ENCODE measurements around the gene HCK. TPM values are rescaled to one million over a fixed set of nuclear protein-coding genes. Genes with fewer than 3 reads are reported as not detected.

The HCK gene
- total RNA-seq, 1 experiment from 2014 or later: 0.17 TPM

DNA sequence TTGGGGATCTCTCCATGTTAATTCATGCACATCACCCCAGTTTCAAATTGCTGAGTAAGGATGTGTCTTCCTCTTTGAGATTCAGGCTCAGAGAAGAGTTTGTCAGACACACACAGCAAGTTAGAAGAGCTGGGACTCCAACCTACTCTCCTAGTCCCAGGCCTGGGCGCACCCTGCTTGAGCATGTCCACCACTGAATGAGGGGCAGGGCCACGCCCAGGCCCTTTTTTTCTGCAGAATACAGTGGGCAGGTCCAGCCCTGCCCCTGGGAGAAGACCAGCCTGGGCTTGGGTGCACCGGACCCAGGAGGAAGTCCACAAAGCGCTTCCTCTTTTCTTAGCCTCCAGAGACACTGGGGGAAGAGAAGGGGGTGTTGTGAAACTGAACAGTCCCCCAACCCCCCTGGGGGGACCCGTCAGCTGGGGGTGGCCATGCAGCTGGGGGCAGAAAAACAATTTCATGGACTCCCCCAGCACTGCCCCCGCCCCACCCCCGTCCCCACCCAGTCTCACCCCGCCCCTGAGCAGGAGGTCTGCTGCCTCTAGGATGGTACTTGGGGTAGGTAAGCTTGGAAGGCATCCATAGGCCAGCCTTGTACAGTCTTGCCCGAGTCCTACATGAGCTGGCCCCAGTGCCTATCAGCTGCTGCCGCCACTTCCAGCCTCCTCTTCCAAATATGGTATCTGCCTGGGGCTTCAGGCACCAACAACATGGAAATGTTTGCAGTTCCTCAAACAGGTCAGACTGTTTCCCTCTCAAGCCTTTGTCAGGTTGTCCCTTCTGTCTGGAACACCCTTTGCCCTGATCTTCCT, 11.7 kb upstream of the HCK start:
- Histone ChIP-seq H3K4me2 (ENCODE audit: low read length) (no peak overlapping the region), H3K79me2 (ENCODE audit: insufficient read depth, low read length) (no peaks in the 10 kb centered on the region), H3K27me3 (ENCODE audit: insufficient read depth, low read length) (peaks cover 30% of the 10 kb centered on the region), H3K9me3 (ENCODE audit: control insufficient read depth in 1 of 2, insufficient read depth in 1 of 2, low read depth in 1 of 2, low read length in 2 of 2) (no peaks in the 10 kb centered on the region), H4K20me1 (ENCODE audit: insufficient read depth) (no peaks in the 10 kb centered on the region), H3K27ac (ENCODE audit: low read depth, low read length) (no peak overlapping the region), H3K4me1 (ENCODE audit: control insufficient read depth in 1 of 2, insufficient read depth in 2 of 2, low read length in 2 of 2) (no peaks in the 10 kb centered on the region), H2AFZ (ENCODE audit: low read depth, low read length, poor library complexity, severe bottlenecking) (no peak overlapping the region), H3K9me2 (ENCODE audit: insufficient read depth) (no peaks in the 10 kb centered on the region), H3K4me3 (replicated peaks in 1 of 2; ENCODE audit: low read depth in 1 of 2, low read length in 2 of 2) (no peak overlapping the region), H3K36me3 (ENCODE audit: control insufficient read depth in 1 of 2, insufficient read depth in 2 of 2, low read length in 2 of 2) (no peaks in the 10 kb centered on the region), H3K9ac (ENCODE audit: low read length) (no peak overlapping the region)
- CTCF ChIA-PET: no interaction called here
- POLR2A ChIA-PET: no interaction called here
- DNase-seq (ENCODE audit: low read depth, low spot score) (no peak), ATAC-seq (no peak)
- TF ChIP-seq ELF1 (IDR thresholded peaks at IDR 0.05; ENCODE audit: borderline replicate concordance, low read depth): no peak
- TF ChIP-seq RAD21 (IDR thresholded peaks at IDR 0.05; ENCODE audit: low read depth): no peak
- TF ChIP-seq EZH2phosphoT487 (IDR thresholded peaks at IDR 0.05; ENCODE audit: borderline replicate concordance): no peak
- 0 out of 2 replicates have a peak, but pooled peaks have one; percentile 20 for TF ChIP-seq SRF (IDR thresholded peaks at IDR 0.05; ENCODE audit: low read depth)
- RAD21 ChIA-PET (ENCODE audit: low non-redundant PET in 1 of 2, low total read pairs in 2 of 2, uncharacterized antibody in 2 of 2, unreplicated experiment in 2 of 2): no interaction called here
- no TSS peak for BruUV-seq (replicated peaks)
- intact Hi-C loops (cut with micrococcal nuclease): no loop called here

DNA sequence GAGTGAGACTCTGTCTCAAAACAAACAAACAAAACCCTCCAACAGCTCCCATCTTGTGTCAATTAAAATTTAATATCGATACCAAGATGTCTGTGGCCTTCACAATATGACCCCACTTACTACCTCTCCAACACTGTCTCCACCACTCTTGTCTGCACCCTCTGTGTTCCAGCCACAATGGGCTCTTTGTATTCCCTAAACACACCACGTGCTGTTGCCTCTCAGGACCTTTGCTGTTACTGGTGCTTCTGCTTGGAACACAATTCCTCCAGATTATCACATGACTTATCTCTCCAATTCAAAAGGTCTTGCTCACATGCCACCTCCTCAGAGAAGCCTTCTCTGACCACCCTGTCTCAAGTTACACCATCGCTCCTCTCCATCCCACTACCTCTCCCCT, 6.0 kb upstream of the HCK start:
- Histone ChIP-seq H3K27me3 (ENCODE audit: insufficient read depth, low read length) (peaks cover 13% of the 10 kb centered on the region; the same call in 1 of the 2 replicates), H3K27ac (ENCODE audit: low read depth, low read length) (no peak overlapping the region), H3K4me1 (ENCODE audit: control insufficient read depth in 1 of 2, insufficient read depth in 2 of 2, low read length in 2 of 2) (no peaks in the 10 kb centered on the region), H3K9ac (ENCODE audit: low read length) (no peak overlapping the region), H3K36me3 (ENCODE audit: control insufficient read depth in 1 of 2, insufficient read depth in 2 of 2, low read length in 2 of 2) (no peaks in the 10 kb centered on the region), H4K20me1 (ENCODE audit: insufficient read depth) (no peaks in the 10 kb centered on the region), H3K9me2 (ENCODE audit: insufficient read depth) (no peaks in the 10 kb centered on the region), H3K4me3 (replicated peaks in 1 of 2; ENCODE audit: low read depth in 1 of 2, low read length in 2 of 2) (no peak overlapping the region), H2AFZ (ENCODE audit: low read depth, low read length, poor library complexity, severe bottlenecking) (no peak overlapping the region), H3K4me2 (ENCODE audit: low read length) (no peak overlapping the region), H3K9me3 (ENCODE audit: control insufficient read depth in 1 of 2, insufficient read depth in 1 of 2, low read depth in 1 of 2, low read length in 2 of 2) (no peaks in the 10 kb centered on the region), H3K79me2 (ENCODE audit: insufficient read depth, low read length) (no peaks in the 10 kb centered on the region)
- no peak for ATAC-seq
- intact Hi-C loops (cut with micrococcal nuclease): no loop called here
- TF ChIP-seq JUND (IDR thresholded peaks at IDR 0.05): no peak
- TF ChIP-seq, protein P1, sequence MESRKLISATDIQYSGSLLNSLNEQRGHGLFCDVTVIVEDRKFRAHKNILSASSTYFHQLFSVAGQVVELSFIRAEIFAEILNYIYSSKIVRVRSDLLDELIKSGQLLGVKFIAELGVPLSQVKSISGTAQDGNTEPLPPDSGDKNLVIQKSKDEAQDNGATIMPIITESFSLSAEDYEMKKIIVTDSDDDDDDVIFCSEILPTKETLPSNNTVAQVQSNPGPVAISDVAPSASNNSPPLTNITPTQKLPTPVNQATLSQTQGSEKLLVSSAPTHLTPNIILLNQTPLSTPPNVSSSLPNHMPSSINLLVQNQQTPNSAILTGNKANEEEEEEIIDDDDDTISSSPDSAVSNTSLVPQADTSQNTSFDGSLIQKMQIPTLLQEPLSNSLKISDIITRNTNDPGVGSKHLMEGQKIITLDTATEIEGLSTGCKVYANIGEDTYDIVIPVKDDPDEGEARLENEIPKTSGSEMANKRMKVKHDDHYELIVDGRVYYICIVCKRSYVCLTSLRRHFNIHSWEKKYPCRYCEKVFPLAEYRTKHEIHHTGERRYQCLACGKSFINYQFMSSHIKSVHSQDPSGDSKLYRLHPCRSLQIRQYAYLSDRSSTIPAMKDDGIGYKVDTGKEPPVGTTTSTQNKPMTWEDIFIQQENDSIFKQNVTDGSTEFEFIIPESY (IDR thresholded peaks at IDR 0.05; ENCODE audit: extremely low read depth, insufficient replicate concordance, low read length): no peak
- no peak for TF ChIP-seq CBX3 (IDR thresholded peaks at IDR 0.05; ENCODE audit: low read depth)
- TF ChIP-seq EZH2phosphoT487 (IDR thresholded peaks at IDR 0.05; ENCODE audit: borderline replicate concordance): no peak
- no peak for TF ChIP-seq YY1 (IDR thresholded peaks at IDR 0.05; ENCODE audit: extremely low read depth, insufficient replicate concordance, low read depth, low read length)
- TF ChIP-seq, protein P2, sequence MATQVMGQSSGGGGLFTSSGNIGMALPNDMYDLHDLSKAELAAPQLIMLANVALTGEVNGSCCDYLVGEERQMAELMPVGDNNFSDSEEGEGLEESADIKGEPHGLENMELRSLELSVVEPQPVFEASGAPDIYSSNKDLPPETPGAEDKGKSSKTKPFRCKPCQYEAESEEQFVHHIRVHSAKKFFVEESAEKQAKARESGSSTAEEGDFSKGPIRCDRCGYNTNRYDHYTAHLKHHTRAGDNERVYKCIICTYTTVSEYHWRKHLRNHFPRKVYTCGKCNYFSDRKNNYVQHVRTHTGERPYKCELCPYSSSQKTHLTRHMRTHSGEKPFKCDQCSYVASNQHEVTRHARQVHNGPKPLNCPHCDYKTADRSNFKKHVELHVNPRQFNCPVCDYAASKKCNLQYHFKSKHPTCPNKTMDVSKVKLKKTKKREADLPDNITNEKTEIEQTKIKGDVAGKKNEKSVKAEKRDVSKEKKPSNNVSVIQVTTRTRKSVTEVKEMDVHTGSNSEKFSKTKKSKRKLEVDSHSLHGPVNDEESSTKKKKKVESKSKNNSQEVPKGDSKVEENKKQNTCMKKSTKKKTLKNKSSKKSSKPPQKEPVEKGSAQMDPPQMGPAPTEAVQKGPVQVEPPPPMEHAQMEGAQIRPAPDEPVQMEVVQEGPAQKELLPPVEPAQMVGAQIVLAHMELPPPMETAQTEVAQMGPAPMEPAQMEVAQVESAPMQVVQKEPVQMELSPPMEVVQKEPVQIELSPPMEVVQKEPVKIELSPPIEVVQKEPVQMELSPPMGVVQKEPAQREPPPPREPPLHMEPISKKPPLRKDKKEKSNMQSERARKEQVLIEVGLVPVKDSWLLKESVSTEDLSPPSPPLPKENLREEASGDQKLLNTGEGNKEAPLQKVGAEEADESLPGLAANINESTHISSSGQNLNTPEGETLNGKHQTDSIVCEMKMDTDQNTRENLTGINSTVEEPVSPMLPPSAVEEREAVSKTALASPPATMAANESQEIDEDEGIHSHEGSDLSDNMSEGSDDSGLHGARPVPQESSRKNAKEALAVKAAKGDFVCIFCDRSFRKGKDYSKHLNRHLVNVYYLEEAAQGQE (IDR thresholded peaks at IDR 0.05; ENCODE audit: low read depth): no peak
- no peak for TF ChIP-seq POLR2AphosphoS5 (IDR thresholded peaks at IDR 0.05; ENCODE audit: low read depth, low read length)
- TF ChIP-seq EGR1 (IDR thresholded peaks at IDR 0.05; ENCODE audit: low read depth): no peak
- TF ChIP-seq ZNF274 (IDR thresholded peaks at IDR 0.05; ENCODE audit: low read depth, low read length): no peak
- RAD21 ChIA-PET (ENCODE audit: low non-redundant PET in 1 of 2, low total read pairs in 2 of 2, uncharacterized antibody in 2 of 2, unreplicated experiment in 2 of 2): no interaction called here
- POLR2A ChIA-PET: no interaction called here
- BruUV-seq (replicated peaks): no TSS peak
- CTCF ChIA-PET: no interaction called here
- no peak for DNase-seq (ENCODE audit: low read depth, low spot score)
